ENCODE measurements around the gene OBSCN. TPM values are rescaled to one million over a fixed set of nuclear protein-coding genes. Genes with fewer than 3 reads are reported as not detected.

The OBSCN gene
- total RNA-seq, 4 donors from 2014 or later: 15.0 to 46.6 (median 34.4) TPM

GRCh38 chr1:228234921-228235320 lies 27.1 kb downstream of the OBSCN start:
- no peaks in the 10 kb centered on the region for H3K4me1 ChIP-seq
- H3K4me3 ChIP-seq: no peak overlapping the region
- TF ChIP-seq POLR2A (IDR thresholded peaks at IDR 0.05): no peak
- TF ChIP-seq CTCF (IDR thresholded peaks at IDR 0.05): no peak
- H3K27me3 ChIP-seq: no peaks in the 10 kb centered on the region
- DNase-seq (ENCODE audit: low spot score in 2 of 2): no peak
- H3K27ac ChIP-seq: no peak overlapping the region
- no peaks in the 10 kb centered on the region for H3K9me3 ChIP-seq
- 95% methylated on average over 2 of the region's 2 CpGs for WGBS
- H3K36me3 ChIP-seq: peaks cover 22% of the 10 kb centered on the region

GRCh38 chr1:228236744-228237143 lies 28.9 kb downstream of the OBSCN start:
- H3K27me3 ChIP-seq: no peaks in the 10 kb centered on the region
- no peak for DNase-seq (ENCODE audit: low spot score in 2 of 2)
- H3K9me3 ChIP-seq: no peaks in the 10 kb centered on the region
- H3K4me3 ChIP-seq: no peak overlapping the region
- no peak overlapping the region for H3K27ac ChIP-seq
- H3K4me1 ChIP-seq: no peaks in the 10 kb centered on the region
- 66% methylated on average over 5 of the region's 5 CpGs for WGBS
- TF ChIP-seq POLR2AphosphoS5 (IDR thresholded peaks at IDR 0.05): no peak
- TF ChIP-seq CTCF (IDR thresholded peaks at IDR 0.05): no peak
- no peak for TF ChIP-seq POLR2A (IDR thresholded peaks at IDR 0.05)
- TF ChIP-seq EP300 (IDR thresholded peaks at IDR 0.05): no peak
- peaks cover 20% of the 10 kb centered on the region for H3K36me3 ChIP-seq

GRCh38 chr1:228238007-228238406 lies 30.2 kb downstream of the OBSCN start:
- no peak for DNase-seq (ENCODE audit: low spot score in 2 of 2)
- peaks cover 19% of the 10 kb centered on the region for H3K36me3 ChIP-seq
- H3K27ac ChIP-seq: no peak overlapping the region
- no peaks in the 10 kb centered on the region for H3K27me3 ChIP-seq
- H3K9me3 ChIP-seq: peaks cover 8% of the 10 kb centered on the region
- no peaks in the 10 kb centered on the region for H3K4me1 ChIP-seq
- WGBS: 95% methylated on average over 7 of the region's 7 CpGs
- TF ChIP-seq POLR2AphosphoS5 (IDR thresholded peaks at IDR 0.05): no peak
- H3K4me3 ChIP-seq: no peak overlapping the region

- no peak for TF ChIP-seq POLR2AphosphoS5 (IDR thresholded peaks at IDR 0.05)
- TF ChIP-seq POLR2A (IDR thresholded peaks at IDR 0.05): no peak
- no peak for TF ChIP-seq EP300 (IDR thresholded peaks at IDR 0.05)
- TF ChIP-seq CTCF (IDR thresholded peaks at IDR 0.05): no peak
- no peak for DNase-seq (ENCODE audit: low spot score in 2 of 2)
- 81% methylated on average over 3 of the region's 3 CpGs for WGBS
- no peaks in the 10 kb centered on the region for H3K27me3 ChIP-seq
- H3K9me3 ChIP-seq: peaks cover 8% of the 10 kb centered on the region
- peaks cover 24% of the 10 kb centered on the region for H3K36me3 ChIP-seq
- no peak overlapping the region for H3K4me3 ChIP-seq
- no peak overlapping the region for H3K27ac ChIP-seq
- no peaks in the 10 kb centered on the region for H3K4me1 ChIP-seq
These were observed 30.6 kb downstream of the OBSCN start for GRCh38 chr1:228238461-228238860.

- Histone ChIP-seq H3K36me3 (peaks cover 43% of the 10 kb centered on the region), H3K9me3 (peaks cover 12% of the 10 kb centered on the region)
These were observed 32.8 kb downstream of the OBSCN start for GRCh38 chr1:228240411-228241240.

More at GRCh38 chr1:228240411-228241240, 32.8 kb downstream of the OBSCN start:
- no peak overlapping the region for H3K4me3 ChIP-seq
- WGBS: 87% methylated on average over 13 of the region's 13 CpGs
- H3K4me1 ChIP-seq: no peaks in the 10 kb centered on the region
- H3K27ac ChIP-seq: no peak overlapping the region
- H3K27me3 ChIP-seq: no peaks in the 10 kb centered on the region
- DNase-seq (ENCODE audit: low spot score in 2 of 2): no peak
- TF ChIP-seq CTCF (IDR thresholded peaks at IDR 0.05): no peak
- TF ChIP-seq POLR2AphosphoS5 (IDR thresholded peaks at IDR 0.05): no peak

Measured in suprapubic skin (tissue), 4 donors.